Esophagus muscularis mucosa (tissue), 4 donors: Measurements from ENCODE around the gene BTLA.

Experiments used
- CTCF ChIP-seq, 3 experiments: fragments of 200-600 bp in 2 of 3; fragments of 450-650 bp in 1 of 3; sonication (generic) in 2 of 3; IDR thresholded peaks; one replicate each; pipeline ENCODE4 v1.5.1; 2017 to 2019; ENCODE audit warnings: antibody characterized with exemption in 3 of 3, mild to moderate bottlenecking in 2 of 3, moderate library complexity in 1 of 3
- EP300 ChIP-seq: sonication (generic); formaldehyde crosslinking; IDR thresholded peaks from one replicate; pipeline ENCODE4 v1.6.1; 2017; ENCODE audit warnings: antibody characterized with exemption
- POLR2A ChIP-seq: fragments of 450-650 bp; IDR thresholded peaks from one replicate; pipeline ENCODE4 v1.6.1; 2017; ENCODE audit warnings: antibody characterized with exemption, moderate library complexity, mild to moderate bottlenecking, low read depth
- POLR2AphosphoS5 ChIP-seq, 2 donors: sonication (generic); formaldehyde crosslinking; IDR thresholded peaks; one replicate each; pipeline ENCODE4 v1.6.1; 2017; ENCODE audit warnings: antibody characterized with exemption in 2 of 2

GRCh38 chr3:112496366-112497067, 2.8 kb downstream of the BTLA start:
- TF ChIP-seq CTCF (IDR thresholded peaks at IDR 0.05), result no peak
- no peak for TF ChIP-seq POLR2AphosphoS5 (IDR thresholded peaks at IDR 0.05)
- no peak for TF ChIP-seq POLR2A
- no peak for TF ChIP-seq EP300
